HEK293 (cell line): ENCODE results near the gene SLC4A8.

Source experiments
- CTCF ChIA-PET: fragments of 350-600 bp; formaldehyde crosslinking; extraction: SDS; loops from one replicate; lab custom pipeline; 2021; ENCODE audit warnings: antibody characterized with exemption; lab: Yijun Ruan, JAX
- POLR2A ChIA-PET: fragments of 300-600 bp; formaldehyde crosslinking; extraction: SDS; loops from one replicate; lab custom pipeline; 2020; ENCODE audit warnings: antibody characterized with exemption, inconsistent platforms; lab: Yijun Ruan, JAX
- H3K27ac ChIP-seq: fragments of 200-500 bp; sonication (Bioruptor generic); 2 replicates; pipeline ENCODE4 v1.5.1; 2014; ENCODE audit warnings: low read depth, low read length, control low read depth, inconsistent platforms; ENCODE audit errors: extremely low read depth
- H3K36me3 ChIP-seq, 2 experiments: fragments of 200-500 bp in 1 of 2; sonication (Bioruptor generic) in 1 of 2; 1 replicate in 1 of 2; 2 replicates in 1 of 2; pipeline ENCODE4 v1.5.1; 2014 to 2017; ENCODE audit warnings: inconsistent platforms in 2 of 2, low read length in 2 of 2; ENCODE audit not compliant: control insufficient read depth in 2 of 2, insufficient read depth in 1 of 2
- H3K4me1 ChIP-seq: fragments of 200-500 bp; sonication (Bioruptor generic); 2 replicates; pipeline ENCODE4 v1.5.1; 2014; ENCODE audit warnings: mild to moderate bottlenecking, low read length, inconsistent platforms; ENCODE audit not compliant: control insufficient read depth, insufficient read depth
- H3K4me3 ChIP-seq: 2 replicates; pipeline ENCODE4 v1.5.1; 2011; ENCODE audit warnings: low read depth, mild to moderate bottlenecking, control low read depth, low read length, moderate library complexity
- H3K9me3 ChIP-seq: fragments of 200-500 bp; sonication (Bioruptor generic); 2 replicates; pipeline ENCODE4 v1.5.1; 2014; ENCODE audit warnings: low read depth, low read length, inconsistent platforms; ENCODE audit not compliant: control insufficient read depth, insufficient read depth
- ATF2 ChIP-seq: fragments of 450-650 bp; formaldehyde crosslinking; IDR thresholded peaks from 2 replicates; pipeline ENCODE4 v1.5.1; 2016; ENCODE audit warnings: missing biosample characterization, missing genetic modification characterization, low read depth
- GLI2 ChIP-seq: fragments of 450-650 bp; formaldehyde crosslinking; IDR thresholded peaks from 2 replicates; pipeline ENCODE4; 2017; ENCODE audit warnings: missing biosample characterization, missing genetic modification characterization, low read depth, borderline replicate concordance
- INSM2 ChIP-seq: fragments of 450-650 bp; formaldehyde crosslinking; IDR thresholded peaks from 2 replicates; pipeline ENCODE4 v1.5.1; 2016; ENCODE audit warnings: missing biosample characterization, missing genetic modification characterization
- PRDM2 ChIP-seq: fragments of 450-650 bp; formaldehyde crosslinking; IDR thresholded peaks from 2 replicates; pipeline ENCODE4 v1.5.1; 2016; ENCODE audit warnings: missing biosample characterization, missing genetic modification characterization, borderline replicate concordance
- TSHZ1 ChIP-seq: fragments of 450-650 bp; formaldehyde crosslinking; IDR thresholded peaks from 2 replicates; pipeline ENCODE4 v1.5.1; 2016; ENCODE audit warnings: missing biosample characterization, missing genetic modification characterization, borderline replicate concordance
- ZBTB21 ChIP-seq: fragments of 450-650 bp; formaldehyde crosslinking; IDR thresholded peaks from 2 replicates; pipeline ENCODE4 v1.5.1; 2017; ENCODE audit warnings: missing biosample characterization, missing genetic modification characterization
- ZBTB6 ChIP-seq: fragments of 450-650 bp; formaldehyde crosslinking; IDR thresholded peaks from 2 replicates; pipeline ENCODE4 v1.5.1; 2017; ENCODE audit warnings: missing biosample characterization, missing genetic modification characterization
- ZFP3 ChIP-seq: fragments of 450-650 bp; formaldehyde crosslinking; IDR thresholded peaks from 2 replicates; pipeline ENCODE4 v1.5.1; 2016; ENCODE audit warnings: low read depth, missing biosample characterization, missing genetic modification characterization
- ZNF19 ChIP-seq: fragments of 450-650 bp; formaldehyde crosslinking; IDR thresholded peaks from 2 replicates; pipeline ENCODE4; 2016; ENCODE audit warnings: missing biosample characterization, missing genetic modification characterization, low read depth
- ZNF416 ChIP-seq: fragments of 450-650 bp; formaldehyde crosslinking; IDR thresholded peaks from 2 replicates; pipeline ENCODE4 v1.5.1; 2016; ENCODE audit warnings: missing biosample characterization, missing genetic modification characterization
- ZNF571 ChIP-seq: fragments of 450-650 bp; formaldehyde crosslinking; IDR thresholded peaks from 2 replicates; pipeline ENCODE4 v1.5.0; 2017; ENCODE audit warnings: missing biosample characterization, missing genetic modification characterization
- ZNF776 ChIP-seq: fragments of 450-650 bp; formaldehyde crosslinking; IDR thresholded peaks from 2 replicates; pipeline ENCODE4 v1.5.0; 2017; ENCODE audit warnings: missing biosample characterization, missing genetic modification characterization, borderline replicate concordance
- ZSCAN4 ChIP-seq: fragments of 450-650 bp; formaldehyde crosslinking; IDR thresholded peaks from 2 replicates; pipeline ENCODE4 v1.5.1; 2017; ENCODE audit warnings: missing biosample characterization, missing genetic modification characterization

The SLC4A8 gene

GRCh38 chr12:51472984-51473383 lies 48.4 kb downstream of the SLC4A8 start (continued):
- no peak for TF ChIP-seq ZSCAN4 (tag by site-specific recombination)
- TF ChIP-seq TSHZ1 (tag by site-specific recombination) = no peak
- no peak for TF ChIP-seq ATF2 (tag by site-specific recombination)
- TF ChIP-seq ZBTB6 (tag by site-specific recombination) = no peak
- no peak for TF ChIP-seq ZNF776

- POLR2A ChIA-PET = no interaction called here
- Histone ChIP-seq H3K4me1 (no peaks in the 10 kb centered on the region), H3K4me3 (no peak overlapping the region), H3K27ac (no peak overlapping the region), H3K9me3 (no peaks in the 10 kb centered on the region), H3K36me3 (peaks cover 0 to 2% of the 10 kb centered on the region in 2 experiments; a peak in 1 of 3 replicates)
- CTCF ChIA-PET = interaction anchor here (0.7 kb wide), 1 partner anchor 745 kb away, joined by 3 read pairs; no protein-coding TSS in a partner anchor
- TF ChIP-seq ZNF19 (no peak), ZNF571 (no peak), GLI2 (no peak), ZBTB21 (tag by site-specific recombination) (no peak), ZFP3 (tag by site-specific recombination) (no peak), PRDM2 (no peak), INSM2 (tag by site-specific recombination) (no peak), ZNF416 (tag by site-specific recombination) (no peak)
Measured at GRCh38 chr12:51473947-51474346, 49.3 kb downstream of the SLC4A8 start.
